Measurements from ENCODE around the gene MASP1. TPM values are rescaled to one million over a fixed set of nuclear protein-coding genes. Genes with fewer than 3 reads are reported as not detected.

MASP1 gene
- total RNA-seq, 4 donors from 2014 or later = 1.0 to 6.0 (median 2.4) TPM

- H3K4me1 ChIP-seq = no peaks in the 10 kb centered on the region
- TF ChIP-seq POLR2AphosphoS5 (IDR thresholded peaks at IDR 0.05) (no peak), POLR2A (IDR thresholded peaks at IDR 0.05) (no peak), EP300 (IDR thresholded peaks at IDR 0.05) (no peak), CTCF (IDR thresholded peaks at IDR 0.05) (no peak)
- H3K27me3 ChIP-seq = no peaks in the 10 kb centered on the region
- H3K36me3 ChIP-seq = no peaks in the 10 kb centered on the region
- no peak overlapping the region for H3K27ac ChIP-seq
- DNase-seq (ENCODE audit: low spot score in 2 of 2) = no peak
- H3K9me3 ChIP-seq = no peaks in the 10 kb centered on the region
- WGBS = 87% methylated on average over 5 of the region's 6 CpGs
- no peak overlapping the region for H3K4me3 ChIP-seq
These were observed 17.1 kb downstream of the MASP1 start for GRCh38 chr3:187274315-187274976.

DNA sequence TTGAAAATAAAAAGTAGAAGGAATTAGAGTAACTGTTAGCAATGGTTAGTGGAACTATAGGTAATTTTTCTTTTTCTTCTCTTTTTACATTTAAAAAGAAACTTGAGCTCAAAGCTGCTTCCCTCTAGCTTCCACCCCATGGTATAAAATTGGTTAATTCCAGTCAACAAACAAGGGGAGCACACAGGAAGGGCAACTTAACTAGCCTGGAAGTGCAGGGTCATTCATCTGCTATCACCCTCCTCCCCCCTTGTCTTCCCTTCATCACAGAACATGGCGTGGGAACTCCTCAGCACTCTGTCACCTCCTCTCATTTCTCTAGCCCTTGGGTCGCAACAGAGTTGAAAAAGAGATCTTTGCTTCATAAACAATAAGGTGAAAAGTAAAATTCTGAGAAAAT lies 20.0 kb downstream of the MASP1 start:
- Histone ChIP-seq H3K4me1 (no peaks in the 10 kb centered on the region), H3K9me3 (no peaks in the 10 kb centered on the region), H3K27me3 (no peaks in the 10 kb centered on the region), H3K4me3 (no peak overlapping the region), H3K27ac (no peak overlapping the region), H3K36me3 (no peaks in the 10 kb centered on the region)
- DNase-seq (ENCODE audit: low spot score in 2 of 2) = no peak
- 80% methylated on average over 2 of the region's 2 CpGs for WGBS
- TF ChIP-seq POLR2AphosphoS5 (IDR thresholded peaks at IDR 0.05) = no peak

DNA sequence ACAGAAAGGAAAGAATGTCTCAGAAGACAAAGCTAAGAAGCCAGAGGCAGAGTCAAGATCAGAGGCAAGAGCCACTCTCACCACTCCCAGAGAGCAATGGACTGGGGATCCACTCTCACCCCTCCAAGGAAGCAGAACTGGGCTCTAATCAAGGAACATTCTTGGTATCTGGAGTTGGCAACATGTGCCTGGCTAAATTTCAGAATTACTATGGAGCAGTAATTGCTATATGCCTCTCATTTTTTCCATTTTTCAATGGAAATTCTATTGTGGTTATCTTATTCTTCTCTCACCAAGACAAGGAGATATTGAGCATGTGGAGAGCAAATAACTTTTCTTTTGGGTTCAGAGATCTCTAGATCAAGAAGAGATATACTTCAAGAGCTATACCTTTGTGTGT lies 22.1 kb downstream of the MASP1 start:
- DNase-seq (ENCODE audit: low spot score in 2 of 2) = no peak

DNA sequence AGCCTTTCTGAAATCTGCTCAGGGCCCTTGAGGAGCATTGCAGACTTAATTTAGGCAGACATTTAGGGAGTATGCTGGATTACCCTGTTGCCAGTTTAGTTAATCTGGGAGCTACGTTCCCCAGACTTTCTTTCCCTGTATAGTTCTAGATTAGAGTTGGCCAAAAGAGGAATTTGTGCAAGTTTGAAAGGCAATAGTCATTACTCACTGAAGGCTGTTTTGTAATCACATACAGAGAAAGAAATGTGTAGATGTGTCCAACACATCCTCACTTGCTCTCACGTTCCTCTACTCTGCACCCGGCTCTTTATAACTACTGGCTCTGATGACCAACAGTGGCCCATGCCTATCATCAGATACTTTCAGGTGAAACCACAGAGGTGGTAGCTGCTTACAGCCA lies 24.2 kb downstream of the MASP1 start:
- no peak overlapping the region for H3K27ac ChIP-seq
- H3K27me3 ChIP-seq = no peaks in the 10 kb centered on the region

More for the DNA sequence above, 22.1 kb downstream of the MASP1 start:
- H3K27ac ChIP-seq = no peak overlapping the region
- no peaks in the 10 kb centered on the region for H3K36me3 ChIP-seq
- H3K4me3 ChIP-seq = no peak overlapping the region
- no peaks in the 10 kb centered on the region for H3K9me3 ChIP-seq
- TF ChIP-seq EP300 (IDR thresholded peaks at IDR 0.05) (no peak), CTCF (IDR thresholded peaks at IDR 0.05) (no peak), POLR2A (IDR thresholded peaks at IDR 0.05) (no peak), POLR2AphosphoS5 (IDR thresholded peaks at IDR 0.05) (no peak)
- peaks cover 7% of the 10 kb centered on the region for H3K4me1 ChIP-seq
- no peaks in the 10 kb centered on the region for H3K27me3 ChIP-seq

DNA sequence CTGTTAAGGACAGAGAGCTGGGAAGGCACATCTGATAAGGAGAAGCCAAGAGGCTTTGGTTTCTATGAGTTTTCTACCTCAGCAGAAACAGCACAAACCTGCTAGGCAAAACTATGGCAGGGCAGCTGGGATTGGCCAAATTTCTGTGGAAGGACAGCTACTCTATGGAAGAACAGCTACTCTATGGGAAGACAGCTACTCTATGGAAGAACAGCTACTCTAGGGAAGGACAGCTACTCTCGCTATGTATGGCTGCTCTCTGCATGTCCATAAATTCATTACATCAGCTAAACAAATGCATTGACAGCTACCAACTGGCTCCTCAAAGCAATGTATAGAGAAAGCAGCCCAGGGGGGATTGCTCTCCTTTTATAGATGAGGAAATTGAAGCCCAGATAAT lies 24.8 kb downstream of the MASP1 start:
- Histone ChIP-seq H3K27ac (no peak overlapping the region), H3K36me3 (no peaks in the 10 kb centered on the region), H3K9me3 (no peaks in the 10 kb centered on the region), H3K4me1 (peaks cover 16% of the 10 kb centered on the region), H3K27me3 (no peaks in the 10 kb centered on the region), H3K4me3 (no peak overlapping the region)
- no peak for TF ChIP-seq CTCF (IDR thresholded peaks at IDR 0.05)
- TF ChIP-seq EP300 (IDR thresholded peaks at IDR 0.05) = no peak
- TF ChIP-seq POLR2A (IDR thresholded peaks at IDR 0.05) = no peak
- no peak for TF ChIP-seq POLR2AphosphoS5 (IDR thresholded peaks at IDR 0.05)
- no peak for DNase-seq (ENCODE audit: low spot score in 2 of 2)
- 92% methylated on average over 1 of the region's 1 CpG for WGBS

More for the DNA sequence above, 24.2 kb downstream of the MASP1 start:
- no peak for DNase-seq (ENCODE audit: low spot score in 2 of 2)
- no peak for TF ChIP-seq CTCF (IDR thresholded peaks at IDR 0.05)
- TF ChIP-seq EP300 (IDR thresholded peaks at IDR 0.05) = no peak
- no peak for TF ChIP-seq POLR2AphosphoS5 (IDR thresholded peaks at IDR 0.05)
- no peak for TF ChIP-seq POLR2A (IDR thresholded peaks at IDR 0.05)
- H3K9me3 ChIP-seq = no peaks in the 10 kb centered on the region
- peaks cover 16% of the 10 kb centered on the region for H3K4me1 ChIP-seq
- no peaks in the 10 kb centered on the region for H3K36me3 ChIP-seq
- WGBS = 83% methylated on average over 3 of the region's 3 CpGs
- no peak overlapping the region for H3K4me3 ChIP-seq

All from suprapubic skin (tissue), 4 donors.